Measurements from ENCODE around the gene SMAD1.

SMAD1 gene

GRCh38 chr4:145496292-145496691 lies 14.6 kb downstream of the SMAD1 start:
- no peak for DNase-seq (ENCODE audit: low spot score)
- peaks cover 4% of the 10 kb centered on the region for H3K4me1 Mint-ChIP-seq (ENCODE audit: low read depth)
- H3K4me3 Mint-ChIP-seq = no peak overlapping the region
- peaks cover 14% of the 10 kb centered on the region for H3K27me3 Mint-ChIP-seq (ENCODE audit: low read depth)
- H3K27ac Mint-ChIP-seq = no peak overlapping the region
- H3K9me3 Mint-ChIP-seq = no peaks in the 10 kb centered on the region
- H3K36me3 Mint-ChIP-seq (ENCODE audit: low read depth) = no peaks in the 10 kb centered on the region

- no peaks in the 10 kb centered on the region for H3K36me3 Mint-ChIP-seq (ENCODE audit: low read depth)
Observed at GRCh38 chr4:145497199-145498149, 15.8 kb downstream of the SMAD1 start.

GRCh38 chr4:145498430-145498829 lies 16.8 kb downstream of the SMAD1 start:
- Mint-ChIP-seq H3K4me1 (ENCODE audit: low read depth) (peaks cover 2% of the 10 kb centered on the region), H3K27me3 (ENCODE audit: low read depth) (peaks cover 19% of the 10 kb centered on the region), H3K27ac (no peak overlapping the region), H3K36me3 (ENCODE audit: low read depth) (no peaks in the 10 kb centered on the region), H3K9me3 (no peaks in the 10 kb centered on the region), H3K4me3 (no peak overlapping the region)
- no peak for DNase-seq (ENCODE audit: low spot score)

More at GRCh38 chr4:145497199-145498149, 15.8 kb downstream of the SMAD1 start:
- Mint-ChIP-seq H3K27me3 (ENCODE audit: low read depth) (peaks cover 17% of the 10 kb centered on the region), H3K27ac (no peak overlapping the region), H3K4me1 (ENCODE audit: low read depth) (peaks cover 4% of the 10 kb centered on the region), H3K4me3 (no peak overlapping the region), H3K9me3 (no peaks in the 10 kb centered on the region)
- no peak for DNase-seq (ENCODE audit: low spot score)

GRCh38 chr4:145501051-145501660 lies 19.5 kb downstream of the SMAD1 start:
- Mint-ChIP-seq H3K27ac (no peak overlapping the region), H3K9me3 (no peaks in the 10 kb centered on the region), H3K27me3 (ENCODE audit: low read depth) (peaks cover 17% of the 10 kb centered on the region), H3K4me3 (no peak overlapping the region), H3K36me3 (ENCODE audit: low read depth) (no peaks in the 10 kb centered on the region), H3K4me1 (ENCODE audit: low read depth) (no peaks in the 10 kb centered on the region)
- DNase-seq (ENCODE audit: low spot score) = no peak

- Mint-ChIP-seq H3K27ac (no peak overlapping the region), H3K4me1 (ENCODE audit: low read depth) (peaks cover 3% of the 10 kb centered on the region), H3K9me3 (no peaks in the 10 kb centered on the region), H3K27me3 (ENCODE audit: low read depth) (peaks cover 15% of the 10 kb centered on the region), H3K4me3 (no peak overlapping the region), H3K36me3 (ENCODE audit: low read depth) (no peaks in the 10 kb centered on the region)
- DNase-seq (ENCODE audit: low spot score) = no peak
Observed at GRCh38 chr4:145502809-145503208, 21.2 kb downstream of the SMAD1 start.

- Mint-ChIP-seq H3K27ac (no peak overlapping the region), H3K9me3 (no peaks in the 10 kb centered on the region), H3K27me3 (ENCODE audit: low read depth) (peaks cover 15% of the 10 kb centered on the region), H3K4me3 (no peak overlapping the region), H3K36me3 (ENCODE audit: low read depth) (no peaks in the 10 kb centered on the region), H3K4me1 (ENCODE audit: low read depth) (peaks cover 6% of the 10 kb centered on the region)
- no peak for DNase-seq (ENCODE audit: low spot score)
Observed at GRCh38 chr4:145503486-145504072, 21.9 kb downstream of the SMAD1 start.

GRCh38 chr4:145505995-145506394 lies 24.3 kb downstream of the SMAD1 start:
- Mint-ChIP-seq H3K27ac (no peak overlapping the region), H3K9me3 (peaks cover 3% of the 10 kb centered on the region), H3K27me3 (ENCODE audit: low read depth) (peaks cover 9% of the 10 kb centered on the region), H3K4me1 (ENCODE audit: low read depth) (peaks cover 6% of the 10 kb centered on the region), H3K36me3 (ENCODE audit: low read depth) (no peaks in the 10 kb centered on the region), H3K4me3 (no peak overlapping the region)
- no peak for DNase-seq (ENCODE audit: low spot score)

GRCh38 chr4:145507636-145508035 lies 26.0 kb downstream of the SMAD1 start:
- peaks cover 17% of the 10 kb centered on the region for H3K9me3 Mint-ChIP-seq
- no peak overlapping the region for H3K27ac Mint-ChIP-seq

GRCh38 chr4:145511913-145512522 lies 30.4 kb downstream of the SMAD1 start:
- Mint-ChIP-seq H3K4me3 (no peak overlapping the region), H3K4me1 (ENCODE audit: low read depth) (peaks cover 6% of the 10 kb centered on the region), H3K27me3 (ENCODE audit: low read depth) (no peaks in the 10 kb centered on the region), H3K36me3 (ENCODE audit: low read depth) (peaks cover 4% of the 10 kb centered on the region), H3K27ac (no peak overlapping the region), H3K9me3 (peaks cover 24% of the 10 kb centered on the region)
- no peak for DNase-seq (ENCODE audit: low spot score)

More at GRCh38 chr4:145507636-145508035, 26.0 kb downstream of the SMAD1 start:
- H3K36me3 Mint-ChIP-seq (ENCODE audit: low read depth) = peaks cover 4% of the 10 kb centered on the region
- H3K4me1 Mint-ChIP-seq (ENCODE audit: low read depth) = peaks cover 6% of the 10 kb centered on the region
- DNase-seq (ENCODE audit: low spot score) = no peak
- H3K27me3 Mint-ChIP-seq (ENCODE audit: low read depth) = peaks cover 3% of the 10 kb centered on the region
- H3K4me3 Mint-ChIP-seq = no peak overlapping the region

- H3K4me1 Mint-ChIP-seq (ENCODE audit: low read depth) = peaks cover under 1% of the 10 kb centered on the region
- H3K4me3 Mint-ChIP-seq = no peak overlapping the region
- DNase-seq (ENCODE audit: low spot score) = no peak
- no peak overlapping the region for H3K27ac Mint-ChIP-seq
- H3K36me3 Mint-ChIP-seq (ENCODE audit: low read depth) = peaks cover 4% of the 10 kb centered on the region
- H3K27me3 Mint-ChIP-seq (ENCODE audit: low read depth) = no peaks in the 10 kb centered on the region
- peaks cover 24% of the 10 kb centered on the region for H3K9me3 Mint-ChIP-seq
Observed at GRCh38 chr4:145513020-145513621, 31.5 kb downstream of the SMAD1 start.

- H3K4me3 Mint-ChIP-seq = no peak overlapping the region
- peaks cover under 1% of the 10 kb centered on the region for H3K4me1 Mint-ChIP-seq (ENCODE audit: low read depth)
- H3K9me3 Mint-ChIP-seq = no peaks in the 10 kb centered on the region
- no peak for DNase-seq (ENCODE audit: low spot score)
- H3K36me3 Mint-ChIP-seq (ENCODE audit: low read depth) = no peaks in the 10 kb centered on the region
- H3K27ac Mint-ChIP-seq = no peak overlapping the region
- no peaks in the 10 kb centered on the region for H3K27me3 Mint-ChIP-seq (ENCODE audit: low read depth)
Observed at GRCh38 chr4:145520172-145520571, 38.5 kb downstream of the SMAD1 start.

- DNase-seq (ENCODE audit: low spot score) = no peak
- Mint-ChIP-seq H3K9me3 (no peaks in the 10 kb centered on the region), H3K27me3 (ENCODE audit: low read depth) (no peaks in the 10 kb centered on the region), H3K4me1 (ENCODE audit: low read depth) (peaks cover 6% of the 10 kb centered on the region), H3K36me3 (ENCODE audit: low read depth) (no peaks in the 10 kb centered on the region), H3K4me3 (no peak overlapping the region), H3K27ac (no peak overlapping the region)
Observed at GRCh38 chr4:145521282-145521681, 39.6 kb downstream of the SMAD1 start.

GRCh38 chr4:145523117-145523516 lies 41.5 kb downstream of the SMAD1 start:
- Mint-ChIP-seq H3K9me3 (no peaks in the 10 kb centered on the region), H3K36me3 (ENCODE audit: low read depth) (no peaks in the 10 kb centered on the region), H3K27me3 (ENCODE audit: low read depth) (no peaks in the 10 kb centered on the region), H3K4me1 (ENCODE audit: low read depth) (peaks cover 6% of the 10 kb centered on the region), H3K27ac (no peak overlapping the region), H3K4me3 (no peak overlapping the region)
- no peak for DNase-seq (ENCODE audit: low spot score)

Measured in T-helper 2 cell treated with Interferon-gamma antibody and Interleukin-4, amounts not matched to agents 5 μg/mL and 100 μg/mL, for 36 hours (primary cell).